Neural cell (in vitro differentiated cells): ENCODE data around the gene KRI1. TPM values are rescaled to one million over a fixed set of nuclear protein-coding genes. Genes with fewer than 3 reads are reported as not detected.
"Not testable (repeated sequence)": the region's sequence is repeated elsewhere in the genome, so short reads cannot be mapped to it uniquely, and the experiment has no call there.

Source experiments
- H2AFZ ChIP-seq: fragments of 200-600, 300-800 bp; sonication (generic), shearing (Covaris generic); 2 replicates; pipeline ENCODE4 v1.6.0; 2014; ENCODE audit warnings: low read depth, mild to moderate bottlenecking, antibody characterized with exemption, low read length, moderate library complexity
- H3F3A ChIP-seq: fragments of 200-600 bp; shearing (Covaris generic); 2 replicates; pipeline ENCODE4 v1.6.1; 2016; ENCODE audit warnings: mild to moderate bottlenecking, moderate library complexity, mixed read lengths, antibody characterized with exemption, low read length; ENCODE audit not compliant: insufficient read depth, poor library complexity, severe bottlenecking
- H3K27ac ChIP-seq: fragments of 200-600, 300-800 bp; sonication (generic), shearing (Covaris generic); 2 replicates; pipeline ENCODE4 v1.5.1; 2014; ENCODE audit warnings: mild to moderate bottlenecking, low read length, moderate library complexity
- H3K27me3 ChIP-seq: fragments of 300-800, 200-600 bp; sonication (generic), shearing (Covaris generic); 2 replicates; pipeline ENCODE4 v1.6.0; 2014; ENCODE audit warnings: mild to moderate bottlenecking, low read depth, low read length, moderate library complexity; ENCODE audit not compliant: insufficient read depth
- H3K36me3 ChIP-seq: fragments of 300-800, 200-600 bp; sonication (generic), shearing (Covaris generic); 2 replicates; pipeline ENCODE4 v1.5.1; 2014; ENCODE audit warnings: mild to moderate bottlenecking, antibody characterized with exemption, low read length, moderate library complexity; ENCODE audit not compliant: insufficient read depth
- H3K4me2 ChIP-seq: fragments of 300-800, 200-600 bp; sonication (generic), shearing (Covaris generic); 2 replicates; pipeline ENCODE4 v1.6.0; 2014; ENCODE audit warnings: mild to moderate bottlenecking, low read length
- H3K4me3 ChIP-seq: fragments of 300-800, 200-600 bp; sonication (generic), shearing (Covaris generic); 2 replicates; pipeline ENCODE4 v1.5.1; 2014; ENCODE audit warnings: mild to moderate bottlenecking, low read length, moderate library complexity
- H3K79me2 ChIP-seq: fragments of 200-600 bp; shearing (Covaris generic); replicated peaks from 2 replicates; pipeline ENCODE4 v1.6.0; 2014; ENCODE audit warnings: mild to moderate bottlenecking, low read length, moderate library complexity; ENCODE audit not compliant: insufficient read depth
- H3K9ac ChIP-seq: fragments of 300-800, 200-600 bp; sonication (generic), shearing (Covaris generic); 2 replicates; pipeline ENCODE4 v1.6.1; 2016; ENCODE audit warnings: mild to moderate bottlenecking, low read length, mixed read lengths
- H3K9me2 ChIP-seq: fragments of 200-600 bp; shearing (Covaris generic); 2 replicates; pipeline ENCODE4 v1.6.1; 2016; ENCODE audit warnings: mild to moderate bottlenecking, low read length, mixed read lengths; ENCODE audit not compliant: insufficient read depth
- H3K9me3 ChIP-seq: fragments of 200-600, 300-800 bp; sonication (generic), shearing (Covaris generic); 2 replicates; pipeline ENCODE4 v1.6.1; 2016; ENCODE audit warnings: mild to moderate bottlenecking, mixed run types, low read length, moderate library complexity, mixed read lengths
- H4K20me1 ChIP-seq: fragments of 200-600 bp; shearing (Covaris generic); 2 replicates; pipeline ENCODE4 v1.6.1; 2016; ENCODE audit warnings: mild to moderate bottlenecking, mixed run types; ENCODE audit not compliant: insufficient read depth
- CTCF ChIP-seq: fragments of 450-650 bp; IDR thresholded peaks from 2 replicates; pipeline ENCODE4 v1.5.1; 2014; ENCODE audit warnings: antibody characterized with exemption, mild to moderate bottlenecking, moderate library complexity; ENCODE audit not compliant: poor library complexity, severe bottlenecking
- EP300 ChIP-seq: fragments of 450-650 bp; conservative IDR thresholded peaks from 2 replicates; pipeline ENCODE4 v1.6.1; 2014; ENCODE audit warnings: antibody characterized with exemption, mild to moderate bottlenecking, moderate library complexity; ENCODE audit not compliant: poor library complexity, severe bottlenecking
- EZH2 ChIP-seq: fragments of 200-600, 300-800 bp; shearing (Covaris generic), sonication (generic); IDR thresholded peaks from 2 replicates; pipeline ENCODE4 v1.6.1; 2014; ENCODE audit warnings: antibody characterized with exemption, low read length, borderline replicate concordance, mild to moderate bottlenecking; ENCODE audit not compliant: insufficient read depth, poor library complexity, severe bottlenecking
- MXI1 ChIP-seq: fragments of 450-650 bp; conservative IDR thresholded peaks from 2 replicates; pipeline ENCODE4 v1.6.1; 2014; ENCODE audit warnings: antibody characterized with exemption, mild to moderate bottlenecking; ENCODE audit not compliant: poor library complexity, severe bottlenecking
- POLR2AphosphoS5 ChIP-seq: IDR thresholded peaks from 2 replicates; pipeline ENCODE4 v1.6.1; 2012
- RAD21 ChIP-seq: fragments of 450-650 bp; conservative IDR thresholded peaks from 2 replicates; pipeline ENCODE4 v1.6.1; 2014; ENCODE audit warnings: antibody characterized with exemption, mild to moderate bottlenecking, moderate library complexity
- REST ChIP-seq: IDR thresholded peaks from 2 replicates; pipeline ENCODE4 v1.6.1; 2012; ENCODE audit warnings: borderline replicate concordance
- SMC3 ChIP-seq: fragments of 450-650 bp; conservative IDR thresholded peaks from 2 replicates; pipeline ENCODE4 v1.6.1; 2014; ENCODE audit warnings: antibody characterized with exemption, mild to moderate bottlenecking, moderate library complexity; ENCODE audit not compliant: poor library complexity
- TAF1 ChIP-seq: IDR thresholded peaks from 2 replicates; pipeline ENCODE4 v1.6.1; 2012; ENCODE audit warnings: low read depth
- polyA plus RNA-seq: library from polyadenylated mRNA; depleted of rRNA; stranded (reverse); fragments of >200 nt; gene quantifications from 2 replicates; pipeline ENCODE4 v1.2.3, GENCODE V29; 2014

KRI1 gene
- polyA plus RNA-seq, 1 donor from 2014 or later: 6.5 TPM

GRCh38 chr19:10575011-10575716 is 9.4 kb upstream of the KRI1 start:
- Histone ChIP-seq H3K27me3 (no peaks in the 10 kb centered on the region), H3K36me3 (no peaks in the 10 kb centered on the region), H3K9me2 (no peaks in the 10 kb centered on the region), H3F3A (no peaks in the 10 kb centered on the region), H3K9ac (no peak overlapping the region), H3K9me3 (no peaks in the 10 kb centered on the region), H3K79me2 (no peaks in the 10 kb centered on the region), H3K4me2 (no peak overlapping the region), H3K27ac (no peak overlapping the region), H3K4me3 (no peak overlapping the region), H2AFZ (no peak overlapping the region), H4K20me1 (no peaks in the 10 kb centered on the region)
- TF ChIP-seq RAD21 (no peak), CTCF (no peak), POLR2AphosphoS5 (no peak), SMC3 (no peak), MXI1 (no peak), EZH2 (no peak), EP300 (no peak), REST (no peak), TAF1 (no peak)

GRCh38 chr19:10574462-10574861 is 8.7 kb upstream of the KRI1 start:
- TF ChIP-seq TAF1 (no peak), MXI1 (no peak)
- no peaks in the 10 kb centered on the region for H3K9me3 ChIP-seq
- H3K27ac ChIP-seq: no peak overlapping the region
- no peaks in the 10 kb centered on the region for H3K9me2 ChIP-seq
- H3K79me2 ChIP-seq: no peaks in the 10 kb centered on the region
- H4K20me1 ChIP-seq: no peaks in the 10 kb centered on the region
- H2AFZ ChIP-seq: no peak overlapping the region
- no peaks in the 10 kb centered on the region for H3F3A ChIP-seq
- no peak overlapping the region for H3K4me3 ChIP-seq
- no peak overlapping the region for H3K4me2 ChIP-seq
- H3K9ac ChIP-seq: no peak overlapping the region
- H3K27me3 ChIP-seq: no peaks in the 10 kb centered on the region
- no peaks in the 10 kb centered on the region for H3K36me3 ChIP-seq

GRCh38 chr19:10573793-10574192 is 8.0 kb upstream of the KRI1 start:
- not testable (repeated sequence) for H2AFZ ChIP-seq, H3K79me2 ChIP-seq, H3K9me3 ChIP-seq, H3K27me3 ChIP-seq, H3K4me2 ChIP-seq, H3K4me3 ChIP-seq, H3K27ac ChIP-seq, H3K36me3 ChIP-seq, H3K9me2 ChIP-seq, H4K20me1 ChIP-seq, H3F3A ChIP-seq, H3K9ac ChIP-seq
